SJCRH30 (cell line): ENCODE measurements around the gene ZNF445. TPM values are rescaled to one million over a fixed set of nuclear protein-coding genes. Genes with fewer than 3 reads are reported as not detected.
"Not testable (repeated sequence)": the region's sequence is repeated elsewhere in the genome, so short reads cannot be mapped to it uniquely, and the experiment has no call there.

ENCODE experiments used
- DNase-seq, 2 experiments: peaks; one replicate each; pipeline ENCODE4 v3.0.0-alpha.2; 2015 to 2020
- H3K27ac ChIP-seq: fragments of 250-450 bp; sonication (Bioruptor Pico); 2 replicates; pipeline ENCODE4 v1.5.1; 2020; ENCODE audit warnings: mild to moderate bottlenecking, moderate library complexity
- H3K27me3 ChIP-seq: fragments of 250-450 bp; sonication (Bioruptor Pico); 2 replicates; pipeline ENCODE4 v1.5.1; 2020; ENCODE audit warnings: mild to moderate bottlenecking, moderate library complexity
- H3K36me3 ChIP-seq: fragments of 250-450 bp; sonication (Bioruptor Pico); 2 replicates; pipeline ENCODE4 v1.5.1; 2020; ENCODE audit warnings: mild to moderate bottlenecking, moderate library complexity
- H3K4me1 ChIP-seq: fragments of 250-450 bp; sonication (Bioruptor Pico); 2 replicates; pipeline ENCODE4 v1.5.1; 2020; ENCODE audit warnings: mild to moderate bottlenecking, moderate library complexity
- H3K4me3 ChIP-seq: fragments of 250-450 bp; sonication (Bioruptor Pico); 2 replicates; pipeline ENCODE4 v1.5.1; 2020; ENCODE audit warnings: mild to moderate bottlenecking, moderate library complexity
- H3K9me3 ChIP-seq: fragments of 250-450 bp; sonication (Bioruptor Pico); replicated peaks from 2 replicates; pipeline ENCODE4 v1.5.1; 2020; ENCODE audit warnings: mild to moderate bottlenecking, moderate library complexity
- total RNA-seq: library from RNA; depleted of rRNA; stranded (reverse); fragments of >200 nt; shearing (Covaris generic); gene quantifications from 2 replicates; pipeline ENCODE4 v1.2.3, GENCODE V29; 2014

ZNF445 gene
- total RNA-seq, 1 experiment from 2014 or later: 13.4 TPM

GRCh38 chr3:44434834-44435510 is 42.5 kb downstream of the ZNF445 start:
- Histone ChIP-seq H3K4me3 (no peak overlapping the region), H3K36me3 (no peaks in the 10 kb centered on the region), H3K27ac (no peak overlapping the region), H3K4me1 (no peaks in the 10 kb centered on the region), H3K27me3 (no peaks in the 10 kb centered on the region), H3K9me3 (no peaks in the 10 kb centered on the region)
- no peak for DNase-seq

GRCh38 chr3:44430466-44430865 is 47.0 kb downstream of the ZNF445 start:
- Histone ChIP-seq H3K27me3 (no peaks in the 10 kb centered on the region), H3K36me3 (no peaks in the 10 kb centered on the region), H3K27ac (no peak overlapping the region), H3K4me1 (no peaks in the 10 kb centered on the region), H3K4me3 (no peak overlapping the region), H3K9me3 (no peaks in the 10 kb centered on the region)
- no peak for DNase-seq

DNA sequence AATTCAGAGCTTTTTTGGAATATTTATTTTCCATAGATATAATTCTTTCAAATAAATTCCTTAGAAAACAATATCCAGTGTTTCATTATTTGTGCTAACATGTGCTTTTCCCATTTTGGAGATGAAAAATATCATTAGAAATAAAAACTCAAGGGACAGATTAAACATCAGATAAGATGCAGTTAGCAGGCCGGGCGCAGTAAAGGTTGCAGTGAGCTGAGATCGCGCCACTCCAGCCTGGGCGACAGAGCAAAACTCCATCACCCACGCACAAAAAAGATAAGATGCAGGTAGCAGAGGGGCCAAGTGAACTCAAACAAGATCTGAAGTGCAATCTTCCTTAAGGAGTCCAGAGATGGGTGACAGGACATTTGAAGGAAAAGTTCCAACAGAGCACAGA is 48.0 kb downstream of the ZNF445 start:
- Histone ChIP-seq H3K36me3 (no peaks in the 10 kb centered on the region), H3K4me1 (no peaks in the 10 kb centered on the region), H3K9me3 (no peaks in the 10 kb centered on the region), H3K4me3 (no peak overlapping the region), H3K27me3 (no peaks in the 10 kb centered on the region), H3K27ac (no peak overlapping the region)
- DNase-seq: no peak

- Histone ChIP-seq H3K27me3 (no peaks in the 10 kb centered on the region), H3K9me3 (no peaks in the 10 kb centered on the region), H3K4me3 (no peak overlapping the region), H3K4me1 (no peaks in the 10 kb centered on the region), H3K27ac (no peak overlapping the region), H3K36me3 (no peaks in the 10 kb centered on the region)
- DNase-seq: no peak
These were observed 48.6 kb downstream of the ZNF445 start for GRCh38 chr3:44428910-44429309.

DNA sequence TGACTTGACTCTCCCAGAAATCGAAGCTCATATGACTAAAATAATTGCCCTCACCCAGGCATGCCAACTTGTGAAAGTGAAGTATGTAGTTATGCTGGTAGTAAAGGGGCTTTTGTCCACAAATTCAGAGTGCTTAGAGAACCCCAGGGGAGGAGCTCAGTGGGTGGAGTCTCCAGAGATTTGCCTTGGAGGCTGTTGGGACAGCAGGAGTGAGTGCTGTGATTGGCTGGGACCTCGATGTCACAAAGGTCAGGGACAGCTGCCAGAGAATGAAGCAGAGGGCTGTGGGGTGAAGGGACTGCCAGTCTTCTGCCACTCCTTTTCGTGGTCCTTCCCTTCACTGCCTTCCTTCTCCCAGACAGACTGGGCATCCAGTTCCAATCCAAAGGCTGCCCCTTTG is 49.8 kb downstream of the ZNF445 start:
- DNase-seq: peak in 1 of 2 experiments; percentile 20
- no peak overlapping the region for H3K27ac ChIP-seq
- H3K4me1 ChIP-seq: no peaks in the 10 kb centered on the region
- no peaks in the 10 kb centered on the region for H3K27me3 ChIP-seq
- H3K9me3 ChIP-seq: no peaks in the 10 kb centered on the region
- H3K36me3 ChIP-seq: no peaks in the 10 kb centered on the region
- no peak overlapping the region for H3K4me3 ChIP-seq

DNA sequence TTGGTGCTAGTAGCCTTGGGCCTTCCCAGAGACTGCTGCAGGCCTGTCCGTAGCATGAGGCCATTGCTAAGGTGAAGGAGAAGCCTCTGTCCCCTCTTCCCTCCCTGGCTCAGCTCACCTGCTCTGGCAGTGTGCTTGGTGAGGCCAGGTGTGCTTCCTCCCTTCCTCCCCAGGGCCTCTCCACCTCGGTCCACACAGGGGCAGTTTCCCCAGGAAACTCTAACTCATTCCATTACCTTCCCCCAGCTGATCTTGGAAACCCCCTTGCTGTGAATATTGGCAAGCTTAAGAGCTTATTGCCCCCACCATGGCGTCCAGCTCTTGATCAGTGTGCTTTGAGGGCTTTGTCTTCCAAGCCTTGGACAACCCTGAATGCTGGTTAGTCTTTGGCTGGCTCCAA is 52.7 kb downstream of the ZNF445 start:
- Histone ChIP-seq H3K27me3 (no peaks in the 10 kb centered on the region), H3K27ac (no peak overlapping the region), H3K36me3 (no peaks in the 10 kb centered on the region), H3K4me3 (no peak overlapping the region), H3K4me1 (no peaks in the 10 kb centered on the region), H3K9me3 (no peaks in the 10 kb centered on the region)
- no peak for DNase-seq

DNA sequence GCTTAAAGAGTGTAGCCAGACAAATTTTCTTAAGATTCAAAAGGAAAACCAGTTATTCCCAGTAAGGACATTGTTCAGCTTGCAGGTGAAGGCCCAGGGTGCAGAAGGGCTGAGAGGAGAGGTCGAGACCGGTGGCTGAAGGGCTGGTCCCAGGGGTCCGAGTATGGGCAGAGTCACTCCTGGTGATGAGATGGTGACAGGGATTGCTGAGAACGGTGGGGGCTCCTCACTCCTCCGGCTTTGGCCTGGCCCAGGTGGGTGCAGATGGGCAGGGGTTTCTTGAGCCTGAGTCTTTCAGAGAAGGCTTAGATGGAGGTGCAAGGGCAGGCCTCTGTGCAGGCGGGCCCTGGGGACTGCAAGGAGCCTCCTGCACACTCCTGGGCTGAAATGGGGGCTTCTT is 56.2 kb downstream of the ZNF445 start:
- H3K4me3 ChIP-seq: no peak overlapping the region
- no peaks in the 10 kb centered on the region for H3K27me3 ChIP-seq
- no peaks in the 10 kb centered on the region for H3K4me1 ChIP-seq
- H3K9me3 ChIP-seq: no peaks in the 10 kb centered on the region
- DNase-seq: no peak
- no peak overlapping the region for H3K27ac ChIP-seq
- H3K36me3 ChIP-seq: no peaks in the 10 kb centered on the region

DNA sequence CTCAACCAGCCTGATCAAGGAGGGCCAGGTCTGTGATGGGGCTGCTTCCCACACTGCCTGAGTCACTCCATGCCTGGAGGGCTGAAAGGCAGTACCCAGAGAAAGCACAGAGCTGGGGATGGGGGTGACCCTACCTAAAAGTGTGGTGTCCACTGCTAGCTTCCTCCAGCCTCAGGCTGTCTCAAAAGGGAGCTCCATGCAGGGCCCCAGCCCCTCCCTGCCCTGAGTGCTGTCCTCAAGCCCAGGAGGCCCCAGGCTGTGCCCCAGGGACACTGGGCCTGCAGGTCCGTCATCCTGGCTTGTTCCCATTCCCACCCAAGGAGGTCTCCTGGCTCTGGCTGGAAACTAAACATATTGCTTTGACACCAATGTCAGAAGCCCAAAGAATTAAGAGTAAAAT is 56.8 kb downstream of the ZNF445 start:
- Histone ChIP-seq H3K36me3 (no peaks in the 10 kb centered on the region), H3K27ac (no peak overlapping the region), H3K4me3 (no peak overlapping the region), H3K9me3 (no peaks in the 10 kb centered on the region), H3K27me3 (no peaks in the 10 kb centered on the region), H3K4me1 (no peaks in the 10 kb centered on the region)
- DNase-seq: no peak

DNA sequence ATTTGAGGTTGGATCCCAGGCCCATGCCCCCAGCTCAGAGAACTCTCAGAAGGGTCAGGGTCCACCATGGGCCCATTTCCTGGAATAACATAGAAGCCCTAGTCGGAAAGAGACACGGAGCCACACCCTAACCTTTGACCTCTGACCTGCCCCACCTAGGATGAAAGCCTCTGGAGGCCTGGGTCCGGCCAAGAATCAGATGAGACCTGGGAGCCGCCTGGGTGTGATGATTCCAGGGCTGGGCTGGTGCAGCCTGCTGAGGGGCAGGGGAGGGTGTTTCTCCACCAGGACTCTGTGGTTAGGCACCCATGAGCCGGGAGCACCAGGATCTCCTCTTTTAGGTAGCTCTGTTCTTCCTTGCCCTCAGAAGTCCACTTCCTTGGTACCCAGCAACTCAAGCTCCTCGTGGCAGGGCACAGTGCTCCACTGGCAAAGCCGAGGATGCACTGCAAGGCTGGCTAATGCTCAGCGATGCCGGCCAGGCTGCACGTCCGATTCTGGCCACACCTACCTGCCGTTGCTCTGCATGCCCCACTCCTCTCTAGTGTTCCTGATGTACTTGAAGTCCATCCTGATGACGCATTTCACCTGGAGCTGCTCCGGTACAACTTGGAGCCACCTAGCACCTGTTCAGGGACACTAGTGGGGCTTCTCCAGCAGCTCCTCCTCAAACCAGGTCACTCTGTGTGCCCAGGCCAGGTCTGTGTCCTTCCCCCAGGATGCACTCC is 57.4 kb downstream of the ZNF445 start:
- Histone ChIP-seq H3K27ac (no peak overlapping the region), H3K4me3 (no peak overlapping the region), H3K27me3 (no peaks in the 10 kb centered on the region), H3K4me1 (no peaks in the 10 kb centered on the region), H3K36me3 (no peaks in the 10 kb centered on the region), H3K9me3 (no peaks in the 10 kb centered on the region)
- no peak for DNase-seq

- no peak overlapping the region for H3K27ac ChIP-seq
- no peak overlapping the region for H3K4me3 ChIP-seq
- no peak for DNase-seq
- no peaks in the 10 kb centered on the region for H3K4me1 ChIP-seq
- no peaks in the 10 kb centered on the region for H3K27me3 ChIP-seq
- no peaks in the 10 kb centered on the region for H3K36me3 ChIP-seq
- no peaks in the 10 kb centered on the region for H3K9me3 ChIP-seq
These were observed 58.2 kb downstream of the ZNF445 start for GRCh38 chr3:44419116-44419922.

DNA sequence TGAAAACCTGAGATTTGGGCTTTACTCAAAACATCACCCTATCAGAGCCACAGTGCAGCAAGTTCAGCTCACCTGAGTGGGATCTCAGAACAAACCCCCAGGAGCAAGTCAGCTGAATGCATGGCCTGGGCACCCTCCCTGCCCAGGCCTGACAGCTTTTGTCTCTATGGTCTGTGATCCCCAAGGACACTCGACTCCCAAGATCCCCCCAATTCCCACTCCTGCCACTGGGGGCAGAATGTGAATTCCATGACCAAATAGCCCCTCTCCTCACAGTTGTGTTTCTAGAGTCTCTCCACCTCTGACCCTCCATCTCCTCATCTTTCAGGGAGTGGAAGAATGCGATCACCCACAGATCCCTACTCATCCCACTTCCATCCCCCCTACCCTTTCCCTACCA is 58.9 kb downstream of the ZNF445 start:
- DNase-seq: peak in 1 of 2 experiments; percentile 15
- no peaks in the 10 kb centered on the region for H3K9me3 ChIP-seq
- H3K27ac ChIP-seq: no peak overlapping the region
- H3K36me3 ChIP-seq: no peaks in the 10 kb centered on the region
- H3K4me3 ChIP-seq: no peak overlapping the region
- no peaks in the 10 kb centered on the region for H3K27me3 ChIP-seq
- H3K4me1 ChIP-seq: no peaks in the 10 kb centered on the region

GRCh38 chr3:44418118-44418517 is 59.4 kb downstream of the ZNF445 start:
- H3K4me1 ChIP-seq, H3K4me3 ChIP-seq: not testable (repeated sequence)

GRCh38 chr3:44416031-44417030 is 61.1 kb downstream of the ZNF445 start:
- no peaks in the 10 kb centered on the region for H3K36me3 ChIP-seq
- no peak for DNase-seq
- no peaks in the 10 kb centered on the region for H3K27me3 ChIP-seq
- no peaks in the 10 kb centered on the region for H3K9me3 ChIP-seq
- H3K4me3 ChIP-seq: no peak overlapping the region
- no peak overlapping the region for H3K27ac ChIP-seq
- no peaks in the 10 kb centered on the region for H3K4me1 ChIP-seq

More at GRCh38 chr3:44418118-44418517, 59.4 kb downstream of the ZNF445 start:
- H3K36me3 ChIP-seq, DNase-seq, H3K9me3 ChIP-seq, H3K27me3 ChIP-seq, H3K27ac ChIP-seq: not testable (repeated sequence)

GRCh38 chr3:44415421-44415820 is 62.0 kb downstream of the ZNF445 start:
- Histone ChIP-seq H3K36me3 (no peaks in the 10 kb centered on the region), H3K4me3 (no peak overlapping the region), H3K27ac (no peak overlapping the region), H3K9me3 (no peaks in the 10 kb centered on the region), H3K27me3 (no peaks in the 10 kb centered on the region), H3K4me1 (no peaks in the 10 kb centered on the region)
- no peak for DNase-seq
